ENCODE results near the gene TDRD3.

Gene TDRD3

GRCh38 chr13:60501236-60501635 is 104.2 kb downstream of the TDRD3 start:
- Histone ChIP-seq H3K4me1 (no peaks in the 10 kb centered on the region), H3K36me3 (peaks cover 4% of the 10 kb centered on the region; the same call in 1 of the 2 replicates), H3K27me3 (no peaks in the 10 kb centered on the region), H3K9me3 (no peaks in the 10 kb centered on the region), H3K4me3 (ENCODE audit: low read depth, low read length) (no peak overlapping the region)
- 0 out of 2 replicates have a peak, but pooled peaks have one; percentile 6 for TF ChIP-seq CTCF (IDR thresholded peaks at IDR 0.05; ENCODE audit: low read depth, low read length)
- no peak for DNase-seq

- H3K27me3 ChIP-seq: no peaks in the 10 kb centered on the region
- no peak for DNase-seq
Observed at GRCh38 chr13:60509601-60510386, 112.8 kb downstream of the TDRD3 start.

GRCh38 chr13:60511637-60512036 is 114.6 kb downstream of the TDRD3 start:
- no peak for DNase-seq
- H3K4me3 ChIP-seq (ENCODE audit: low read depth, low read length): no peak overlapping the region
- no peaks in the 10 kb centered on the region for H3K4me1 ChIP-seq
- peaks cover 20% of the 10 kb centered on the region for H3K36me3 ChIP-seq
- H3K27me3 ChIP-seq: no peaks in the 10 kb centered on the region
- no peaks in the 10 kb centered on the region; the same call in 1 of the 2 replicates for H3K9me3 ChIP-seq
- no peak for TF ChIP-seq CTCF (IDR thresholded peaks at IDR 0.05; ENCODE audit: low read depth, low read length)

More at GRCh38 chr13:60509601-60510386, 112.8 kb downstream of the TDRD3 start:
- H3K36me3 ChIP-seq: peaks cover 20% of the 10 kb centered on the region
- no peaks in the 10 kb centered on the region for H3K4me1 ChIP-seq
- H3K9me3 ChIP-seq: no peaks in the 10 kb centered on the region; the same call in 1 of the 2 replicates
- TF ChIP-seq CTCF (IDR thresholded peaks at IDR 0.05; ENCODE audit: low read depth, low read length): no peak
- no peak overlapping the region for H3K4me3 ChIP-seq (ENCODE audit: low read depth, low read length)

- no peaks in the 10 kb centered on the region for H3K4me1 ChIP-seq
- H3K9me3 ChIP-seq: no peaks in the 10 kb centered on the region; the same call in 1 of the 2 replicates
- no peaks in the 10 kb centered on the region for H3K27me3 ChIP-seq
- no peak for TF ChIP-seq CTCF (IDR thresholded peaks at IDR 0.05; ENCODE audit: low read depth, low read length)
- peaks cover 16% of the 10 kb centered on the region for H3K36me3 ChIP-seq
- DNase-seq: no peak
- H3K4me3 ChIP-seq (ENCODE audit: low read depth, low read length): no peak overlapping the region
Observed at GRCh38 chr13:60514891-60515290, 117.9 kb downstream of the TDRD3 start.

- DNase-seq: no peak
- Histone ChIP-seq H3K9me3 (no peaks in the 10 kb centered on the region), H3K4me1 (no peaks in the 10 kb centered on the region), H3K27me3 (no peaks in the 10 kb centered on the region), H3K36me3 (no peaks in the 10 kb centered on the region), H3K4me3 (ENCODE audit: low read depth, low read length) (no peak overlapping the region)
- no peak for TF ChIP-seq CTCF (IDR thresholded peaks at IDR 0.05; ENCODE audit: low read depth, low read length)
Observed at GRCh38 chr13:60519496-60519895, 122.5 kb downstream of the TDRD3 start.

- no peak for TF ChIP-seq CTCF (IDR thresholded peaks at IDR 0.05; ENCODE audit: low read depth, low read length)
- Histone ChIP-seq H3K27me3 (no peaks in the 10 kb centered on the region), H3K9me3 (no peaks in the 10 kb centered on the region), H3K4me3 (ENCODE audit: low read depth, low read length) (no peak overlapping the region), H3K4me1 (no peaks in the 10 kb centered on the region), H3K36me3 (no peaks in the 10 kb centered on the region)
- no peak for DNase-seq
Observed at GRCh38 chr13:60520902-60521569, 124.0 kb downstream of the TDRD3 start.

Data from BE2C (cell line).